ENCODE data around the gene SPOCD1.

GRCh38 chr1:31799196-31799894, 16.5 kb downstream of the SPOCD1 start:
- TF ChIP-seq CTCF (IDR thresholded peaks at IDR 0.05) (no peak), POLR2A (IDR thresholded peaks at IDR 0.05) (no peak)

Measured in adrenal gland (tissue), 5 donors.